Hepatocyte (in vitro differentiated cells): Measurements from ENCODE around the gene NUP153.

Source experiments
- CTCF ChIP-seq: fragments of 200-600 bp; sonication (generic); IDR thresholded peaks from 2 replicates; pipeline ENCODE4 v1.5.1; 2016; ENCODE audit warnings: antibody characterized with exemption, mild to moderate bottlenecking; ENCODE audit not compliant: poor library complexity
- EZH2 ChIP-seq: fragments of 200-600 bp; sonication (generic); IDR thresholded peaks from 2 replicates; pipeline ENCODE4 v1.6.1; 2016; ENCODE audit warnings: antibody characterized with exemption, mild to moderate bottlenecking, borderline replicate concordance
- EZH2phosphoT487 ChIP-seq: fragments of 200-600 bp; sonication (generic); IDR thresholded peaks from one replicate; pipeline ENCODE4 v1.6.1; 2018; ENCODE audit warnings: antibody characterized with exemption, mild to moderate bottlenecking, low read depth, moderate library complexity; ENCODE audit not compliant: unreplicated experiment, severe bottlenecking

- TF ChIP-seq CTCF, result no peak
- TF ChIP-seq EZH2, result no peak
- no peak for TF ChIP-seq EZH2phosphoT487
Measured at GRCh38 chr6:17719323-17720041, 12.8 kb upstream of the NUP153 start.
